ENCODE data around the gene DLGAP3. TPM values are rescaled to one million over a fixed set of nuclear protein-coding genes. Genes with fewer than 3 reads are reported as not detected.

Gene DLGAP3
- total and polyA plus RNA-seq, 2 of the 13 experiments (the other 11 are each of a cell fraction or from before 2014, with no cell fraction given): 0.03 to 0.04 TPM

DNA sequence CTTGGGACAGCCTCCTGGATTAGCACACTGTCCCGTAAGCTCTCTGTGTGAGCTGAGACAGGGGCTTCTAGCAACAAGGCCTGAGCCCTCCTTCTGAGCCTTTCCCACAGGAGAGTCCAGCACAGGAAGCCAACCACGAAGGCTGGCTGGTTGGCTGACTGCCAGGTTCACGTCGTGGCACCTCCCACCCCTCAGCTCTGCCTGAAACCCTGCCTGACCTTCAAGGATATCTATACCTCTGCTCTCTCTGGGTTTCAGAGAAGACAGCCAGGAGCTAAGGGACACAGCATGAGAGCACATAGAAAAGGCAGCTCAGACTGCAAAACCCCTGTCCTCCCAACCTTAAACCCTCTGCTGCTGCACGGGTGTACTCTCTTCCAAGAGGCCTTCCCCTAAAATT, 13.9 kb downstream of the DLGAP3 start:
- no peak for ATAC-seq
- in situ Hi-C loops (cut with HindIII; ENCODE audit: extremely low pct_ligation_motif_present, low pct_unique_long_range_greater_than_20kb) (no loop called here), intact Hi-C loops (cut with micrococcal nuclease; ENCODE audit: unreplicated experiment) (no loop called here)
- Histone ChIP-seq H3K4me2 (ENCODE audit: low read depth, low read length) (no peak overlapping the region), H3K36me3 (replicated peaks in 1 of 2; ENCODE audit: control insufficient read depth in 1 of 2, insufficient read depth in 2 of 2, low read length in 2 of 2) (no peaks in the 10 kb centered on the region), H3K9me3 (ENCODE audit: low read length) (no peaks in the 10 kb centered on the region), H4K20me1 (ENCODE audit: insufficient read depth, low read length) (no peaks in the 10 kb centered on the region), H3K4me1 (ENCODE audit: insufficient read depth, low read length) (peaks cover 13% of the 10 kb centered on the region), H3K27ac (ENCODE audit: extremely low read length, insufficient read depth, low read length) (no peak overlapping the region), H3K9ac (ENCODE audit: insufficient read depth, low read depth, low read length) (no peak overlapping the region), H3K4me3 (replicated peaks in 1 of 3; ENCODE audit: insufficient read depth in 1 of 3, low read depth in 2 of 3, low read length in 3 of 3) (no peak overlapping the region), H3K27me3 (ENCODE audit: control insufficient read depth in 1 of 2, insufficient read depth in 2 of 2, low read length in 2 of 2) (peaks cover 0 to 3% of the 10 kb centered on the region in 2 experiments; a peak in 2 of 5 replicates), H2AFZ (ENCODE audit: low read length) (no peak overlapping the region), H3K79me2 (ENCODE audit: insufficient read depth, low read length) (no peaks in the 10 kb centered on the region)
- DNase-seq (ENCODE audit: low spot score): no peak
- no TSS peak for BruUV-seq (replicated peaks)
- 0% methylated on average over 3 of the region's 5 CpGs for WGBS (ENCODE audit: low lambda C conversion rate)
- CTCF ChIA-PET (ENCODE audit: low intra/inter-chr PET ratio, low total read pairs): no interaction called here
- POLR2A ChIA-PET: no interaction called here
- FAIRE-seq: no peak
- no peak for TF ChIP-seq FIP1L1 (IDR thresholded peaks at IDR 0.05; ENCODE audit: borderline replicate concordance, insufficient read depth, low read depth, low read length)

- no peaks in the 10 kb centered on the region for H3K36me3 ChIP-seq (replicated peaks in 1 of 2; ENCODE audit: control insufficient read depth in 1 of 2, insufficient read depth in 2 of 2, low read length in 2 of 2)
- no peaks in the 10 kb centered on the region for H3K9me3 ChIP-seq (ENCODE audit: low read length)
- CTCF ChIA-PET (ENCODE audit: low intra/inter-chr PET ratio, low total read pairs): no interaction called here
- in situ Hi-C loops (cut with HindIII; ENCODE audit: extremely low pct_ligation_motif_present, low pct_unique_long_range_greater_than_20kb): no loop called here
- WGBS (ENCODE audit: low lambda C conversion rate): 53% methylated on average over 2 of the region's 2 CpGs
- FAIRE-seq (no peak), DNase-seq (ENCODE audit: low spot score) (no peak), ATAC-seq (no peak)
- H3K9ac ChIP-seq (ENCODE audit: insufficient read depth, low read depth, low read length): no peak overlapping the region
- intact Hi-C loops (cut with micrococcal nuclease; ENCODE audit: unreplicated experiment): no loop called here
- no peak overlapping the region for H3K27ac ChIP-seq (ENCODE audit: extremely low read length, insufficient read depth, low read length)
- H4K20me1 ChIP-seq (ENCODE audit: insufficient read depth, low read length): no peaks in the 10 kb centered on the region
- no peak overlapping the region for H3K4me3 ChIP-seq (replicated peaks in 1 of 3; ENCODE audit: insufficient read depth in 1 of 3, low read depth in 2 of 3, low read length in 3 of 3)
- no peak overlapping the region for H3K4me2 ChIP-seq (ENCODE audit: low read depth, low read length)
- POLR2A ChIA-PET: no interaction called here
- no TSS peak for BruUV-seq (replicated peaks)
- H3K4me1 ChIP-seq (ENCODE audit: insufficient read depth, low read length): peaks cover 13% of the 10 kb centered on the region
- no peaks in the 10 kb centered on the region for H3K79me2 ChIP-seq (ENCODE audit: insufficient read depth, low read length)
- H2AFZ ChIP-seq (ENCODE audit: low read length): no peak overlapping the region
- peaks cover 0 to 3% of the 10 kb centered on the region in 2 experiments; a peak in 2 of 5 replicates for H3K27me3 ChIP-seq (ENCODE audit: control insufficient read depth in 1 of 2, insufficient read depth in 2 of 2, low read length in 2 of 2)
- TF ChIP-seq RNF219 (CRISPR knock-in tag; IDR thresholded peaks at IDR 0.05): no peak
- no peak for TF ChIP-seq EP300 (IDR thresholded peaks at IDR 0.05; ENCODE audit: low read depth in 2 of 2, low read length in 2 of 2)
- TF ChIP-seq EP300 (CRISPR knock-in tag; IDR thresholded peaks at IDR 0.05; ENCODE audit: borderline replicate concordance): no peak
- no peak for TF ChIP-seq CENPBD1 (CRISPR knock-in tag; IDR thresholded peaks at IDR 0.05; ENCODE audit: borderline replicate concordance, low read depth)
- TF ChIP-seq SNAPC4 (CRISPR knock-in tag; IDR thresholded peaks at IDR 0.05): no peak
- no peak for TF ChIP-seq MAFG (CRISPR knock-in tag; IDR thresholded peaks at IDR 0.05)
These were observed 14.5 kb downstream of the DLGAP3 start for GRCh38 chr1:34914958-34915357.

Data from HepG2 (cell line).